T-helper 9 cell (primary cell): ENCODE measurements around the gene NMT2.
A peak's percentile ranks its signal among the peaks of the same experiment; 100 is the strongest.
"Not testable (repeated sequence)": the region's sequence is repeated elsewhere in the genome, so short reads cannot be mapped to it uniquely, and the experiment has no call there.

Experiments used
- DNase-seq: peaks from one replicate; pipeline ENCODE4 v3.0.0-alpha.2; 2020
- total RNA-seq, 2 donors: gene quantifications; one replicate each; lab custom pipeline; 2026; lab: John Stamatoyannopoulos, UW

NMT2 gene
- total RNA-seq, result 58.9 to 59.2 reads per million in 2 donors

GRCh38 chr10:15168291-15168785 lies at the start of gene NMT2:
Gene NMT2 (minus strand): TSS chr10:15168693. CDS start chr10:15168612, 81 bp downstream.
- no peak for DNase-seq

DNA sequence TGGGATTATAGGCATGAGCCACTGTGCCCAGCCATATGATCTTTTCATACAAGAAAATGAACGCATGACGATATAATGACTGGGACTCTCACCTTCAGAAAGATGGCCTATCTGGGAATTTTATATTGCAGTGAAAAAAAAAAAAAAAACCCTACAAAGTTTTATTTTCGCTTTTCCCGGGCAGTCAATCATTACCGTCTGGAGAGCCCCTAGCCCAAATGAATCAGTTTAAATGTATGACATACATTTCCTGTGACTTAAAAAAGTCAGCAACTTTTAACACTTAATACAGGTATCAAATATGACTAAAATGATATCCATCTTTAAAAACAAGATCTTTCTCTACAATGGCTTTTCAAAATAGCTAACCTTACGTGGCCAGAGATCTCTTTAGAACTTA lies 48.2 kb upstream of the NMT2 start:
- DNase-seq, result no peak

DNA sequence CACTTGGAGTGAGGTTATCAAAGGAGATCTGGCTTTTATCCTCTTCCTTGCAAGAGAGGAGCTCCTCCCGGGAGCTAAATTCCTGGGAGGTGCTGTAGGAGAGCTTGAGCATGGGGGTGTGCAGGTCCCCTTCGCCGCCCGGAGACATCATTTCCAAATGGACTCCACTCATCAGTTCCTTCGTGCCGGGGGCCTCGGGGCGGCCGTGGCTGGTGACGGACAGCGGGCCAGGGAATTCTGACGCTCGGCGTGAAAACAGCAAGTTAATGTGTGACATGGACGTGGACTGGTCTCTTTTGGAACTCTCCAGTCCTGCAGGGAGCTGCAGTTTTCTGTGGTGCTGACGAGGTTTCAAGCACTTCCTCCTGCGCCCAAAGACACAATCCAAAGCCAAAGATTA lies 45.7 kb upstream of the NMT2 start:
- DNase-seq, result no peak

DNA sequence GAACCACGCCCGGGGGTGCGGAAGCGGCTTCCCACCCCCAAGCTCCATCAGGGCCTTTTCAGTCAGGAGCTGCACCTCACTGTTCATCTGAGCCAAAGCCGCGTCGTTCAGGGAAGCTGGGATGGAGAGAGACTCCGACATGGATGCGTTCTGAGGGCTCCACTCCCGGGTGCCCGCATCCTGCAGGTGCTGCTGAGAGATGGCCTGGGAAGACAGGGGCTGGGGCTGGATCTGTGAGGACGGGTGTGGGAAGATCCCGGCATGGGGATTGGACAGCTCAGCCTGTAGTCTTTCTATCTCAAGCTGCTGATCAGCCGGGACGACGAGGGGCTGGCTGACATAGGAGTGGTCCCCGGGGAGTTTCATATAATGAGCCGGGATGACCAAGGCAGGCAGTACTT lies 45.0 kb upstream of the NMT2 start:
- no peak for DNase-seq

GRCh38 chr10:15211464-15211979 lies 43.0 kb upstream of the NMT2 start:
- DNase-seq, result no peak

GRCh38 chr10:15210521-15210920 lies 42.0 kb upstream of the NMT2 start:
- DNase-seq, result no peak

DNA sequence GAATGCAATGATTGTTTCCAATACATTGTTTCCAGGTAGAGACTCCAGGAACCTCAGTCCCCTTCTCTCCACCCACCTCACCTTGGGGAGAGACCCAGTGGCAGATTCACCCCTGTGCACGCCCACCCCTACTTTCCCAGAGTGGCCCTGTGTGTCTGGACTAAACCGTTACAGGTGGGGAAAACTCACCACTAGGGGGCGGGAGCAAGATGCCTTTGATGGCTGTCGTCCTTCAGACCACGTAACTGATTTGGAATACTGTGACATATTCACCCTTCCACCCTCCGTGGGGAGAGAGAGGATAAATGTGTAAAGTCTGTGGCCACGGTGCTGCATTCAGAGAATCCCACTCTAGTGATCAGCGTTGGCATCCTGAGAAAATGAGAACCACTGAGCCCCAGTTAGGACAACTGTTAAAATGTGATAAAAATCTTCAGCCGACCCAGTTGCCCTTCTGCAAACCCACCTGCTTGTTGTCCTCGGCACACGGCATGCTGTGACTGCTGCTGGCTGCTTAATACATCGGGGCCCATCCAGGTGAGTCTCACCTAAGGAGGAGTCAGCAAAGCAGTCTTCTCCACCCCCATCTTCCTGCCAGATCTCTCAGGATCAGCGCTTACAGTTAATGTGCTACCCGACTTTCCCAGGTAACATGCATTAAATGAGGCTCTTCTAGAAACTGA lies 41.5 kb upstream of the NMT2 start:
- peak; percentile 83 for DNase-seq

GRCh38 chr10:15208221-15208620 lies 39.7 kb upstream of the NMT2 start:
- DNase-seq, result no peak

DNA sequence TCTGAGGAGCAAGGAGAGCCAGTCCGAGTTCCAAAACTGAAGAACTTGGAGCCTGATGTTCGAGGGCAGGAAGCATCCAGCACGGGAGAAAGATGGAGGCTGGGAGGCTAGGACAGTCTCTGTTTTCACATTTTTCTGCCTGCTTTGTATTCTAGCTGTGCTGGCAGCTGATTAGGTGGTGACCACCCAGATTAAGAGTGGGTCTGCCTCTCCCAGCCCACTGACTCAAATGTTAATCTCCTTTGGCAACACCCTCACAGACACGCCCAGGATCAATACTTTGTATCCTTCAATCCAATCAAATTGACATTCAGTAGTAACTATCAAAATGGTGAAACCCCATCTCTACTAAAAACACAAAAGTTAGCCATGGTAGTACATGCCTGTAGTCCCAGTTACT lies 38.9 kb upstream of the NMT2 start:
- not testable (repeated sequence) for DNase-seq

DNA sequence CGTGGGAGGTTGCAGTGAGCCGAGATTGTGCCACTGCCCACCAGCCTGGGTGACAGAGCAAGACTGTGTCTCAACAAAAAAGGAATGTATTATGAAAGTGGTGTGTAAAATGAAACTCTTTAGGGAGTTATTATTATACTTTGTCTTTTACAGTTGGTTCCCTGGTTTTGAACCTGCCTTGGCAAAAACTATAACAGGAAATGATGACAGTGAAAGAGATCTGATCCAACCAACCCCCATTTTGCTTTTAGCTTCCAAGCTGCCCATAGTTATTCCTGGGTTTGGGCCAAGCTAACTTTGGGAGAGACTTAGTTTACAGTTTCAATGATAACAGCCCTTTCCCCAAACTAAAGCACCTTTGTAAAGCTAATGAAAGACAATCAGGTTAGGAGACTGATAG lies 34.1 kb upstream of the NMT2 start:
- DNase-seq, result no peak

GRCh38 chr10:15202301-15202621 lies 33.8 kb upstream of the NMT2 start:
- DNase-seq, result not testable (repeated sequence)

GRCh38 chr10:15201589-15202300 lies 33.3 kb upstream of the NMT2 start:
- no peak for DNase-seq

- DNase-seq, result no peak
Observed at GRCh38 chr10:15200626-15201025, 32.1 kb upstream of the NMT2 start.

DNA sequence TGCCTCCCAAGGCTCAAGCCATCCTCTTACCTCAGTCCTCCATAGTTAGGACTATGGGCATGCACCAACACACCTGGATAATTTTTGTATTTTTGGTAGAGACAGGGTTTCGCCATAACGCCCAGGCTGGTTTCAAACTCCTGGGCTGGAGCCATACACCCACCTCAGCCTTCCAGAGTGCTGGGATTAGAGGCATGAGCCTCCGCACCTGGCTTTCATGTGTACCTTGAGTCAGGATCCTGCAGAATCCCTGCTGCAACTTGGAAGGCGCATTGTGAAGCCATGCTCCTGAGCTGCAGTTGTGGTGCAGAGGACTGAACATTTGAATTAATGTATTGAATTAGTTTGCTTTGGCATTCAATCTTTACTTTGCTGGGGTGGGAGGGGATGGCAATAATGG lies 29.4 kb upstream of the NMT2 start:
- DNase-seq, result no peak

GRCh38 chr10:15197276-15197675 lies 28.8 kb upstream of the NMT2 start:
- no peak for DNase-seq

- DNase-seq, result no peak
Observed at GRCh38 chr10:15196021-15196834, 27.7 kb upstream of the NMT2 start.

DNA sequence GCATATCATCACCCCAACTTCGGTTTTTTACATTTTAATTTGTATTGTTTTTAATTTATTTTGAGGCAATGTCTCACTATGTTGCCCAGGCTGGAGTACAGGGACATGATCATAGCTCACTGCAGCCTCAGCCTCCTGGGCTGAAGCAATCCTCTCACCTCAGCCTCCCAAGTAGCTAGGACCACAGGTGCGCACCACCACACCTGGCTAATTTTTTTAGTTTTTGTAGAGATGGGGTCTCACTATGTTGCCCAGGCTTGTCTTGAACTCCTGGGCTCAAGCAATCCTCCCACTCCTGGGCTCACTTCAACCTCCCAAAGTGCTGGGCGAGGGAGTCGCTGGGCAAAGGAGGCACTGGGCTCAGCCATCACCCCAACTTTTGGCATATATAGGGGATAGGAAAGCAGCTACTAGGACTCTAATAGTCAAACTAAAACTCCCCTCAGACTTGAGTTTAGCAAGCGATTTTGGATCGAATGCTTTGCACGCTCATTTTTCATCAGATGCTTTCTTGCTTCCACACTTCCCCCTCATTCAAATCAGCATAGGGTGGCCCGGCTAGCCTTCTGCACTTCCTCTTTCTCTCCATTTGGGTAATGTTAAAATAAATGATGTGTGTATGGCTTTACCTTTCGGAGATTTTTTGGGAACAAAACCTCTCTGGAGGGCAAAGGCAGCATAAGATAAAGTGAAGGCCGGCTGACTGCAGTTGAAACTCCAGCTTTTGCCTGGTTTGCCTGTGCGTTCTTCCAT lies 20.8 kb upstream of the NMT2 start:
- no peak for DNase-seq

DNA sequence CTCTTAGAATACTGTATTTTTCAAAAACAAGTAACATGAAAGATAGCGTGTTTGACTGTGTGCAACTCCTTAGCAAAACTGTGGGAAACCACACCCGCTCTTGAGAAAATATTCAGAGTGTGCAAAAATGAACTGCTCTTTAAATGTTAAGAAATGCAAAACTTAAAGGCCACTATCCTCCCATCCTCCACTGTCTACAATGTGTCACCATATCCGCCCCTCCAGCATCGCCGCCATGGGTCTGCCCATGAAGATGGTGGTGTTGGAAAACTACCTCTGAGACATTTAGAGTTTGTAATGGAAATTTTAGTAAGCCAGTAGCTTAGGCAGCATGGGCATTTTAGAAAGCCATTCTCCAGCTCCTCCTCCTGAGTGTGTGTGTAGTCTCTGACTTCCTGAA lies 20.1 kb upstream of the NMT2 start:
- no peak for DNase-seq

DNA sequence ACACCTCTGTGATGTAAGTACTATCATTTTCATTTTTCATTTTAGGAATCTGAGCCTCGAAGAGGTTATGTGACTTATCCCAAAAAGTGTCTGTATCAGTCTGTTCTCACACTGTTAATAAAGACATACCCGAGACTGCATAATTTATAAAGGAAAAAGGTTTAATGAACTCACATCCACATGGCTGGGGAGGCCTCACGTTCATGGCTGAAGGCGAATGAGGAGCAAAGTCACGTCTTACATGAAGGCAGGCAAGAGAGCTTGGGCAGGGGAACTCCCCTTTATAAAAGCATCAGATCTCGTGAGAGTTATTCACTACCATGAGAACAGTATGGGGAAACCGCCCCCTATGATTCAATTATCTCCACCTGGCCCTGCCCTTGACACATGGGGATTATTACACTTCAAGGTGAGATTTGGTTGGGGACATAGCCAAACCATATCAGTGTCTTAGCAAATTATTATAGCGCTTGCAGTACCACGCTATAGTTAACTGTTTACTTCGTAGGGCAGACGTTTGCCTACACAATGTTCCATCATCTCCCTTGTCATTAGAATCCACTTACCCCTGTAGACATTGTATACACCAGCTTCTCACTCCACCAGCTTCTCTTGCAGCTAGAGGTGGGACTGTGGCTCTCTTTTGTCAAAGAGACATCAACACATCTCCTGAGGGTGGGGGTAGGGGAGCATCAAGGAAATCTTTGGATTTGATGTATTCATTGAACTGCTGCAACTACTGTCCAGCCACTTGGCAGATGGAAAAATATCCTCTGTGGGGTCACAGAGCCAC lies 15.4 kb upstream of the NMT2 start:
- no peak for DNase-seq

GRCh38 chr10:15182540-15183207 lies 14.2 kb upstream of the NMT2 start:
- no peak for DNase-seq

- DNase-seq, result no peak
Observed at GRCh38 chr10:15181576-15182156, 13.2 kb upstream of the NMT2 start.
